Ascending aorta (tissue), 2 donors: ENCODE measurements around the gene TRPM3. TPM values are rescaled to one million over a fixed set of nuclear protein-coding genes. Genes with fewer than 3 reads are reported as not detected.

Source experiments
- DNase-seq, 2 donors: peaks; one replicate each; pipeline ENCODE4 v3.0.0-alpha.2; 2019; ENCODE audit warnings: low spot score in 2 of 2
- H3K27ac ChIP-seq, 2 donors: fragments of 200-600 bp; sonication (generic); one replicate each; pipeline ENCODE4 v1.5.1; 2016 to 2017; ENCODE audit warnings: mild to moderate bottlenecking in 1 of 2
- H3K27me3 ChIP-seq: fragments of 200-600 bp; sonication (generic); one replicate; pipeline ENCODE4 v1.5.1; 2017
- H3K36me3 ChIP-seq, 2 donors: fragments of 200-600 bp; sonication (generic); one replicate each; pipeline ENCODE4 v1.5.1; 2016
- H3K4me1 ChIP-seq, 2 donors: fragments of 200-600 bp; sonication (generic); one replicate each; pipeline ENCODE4 v1.5.1; 2016 to 2017; ENCODE audit warnings: mild to moderate bottlenecking in 1 of 2
- H3K4me3 ChIP-seq, 2 donors: fragments of 200-600 bp; sonication (generic); one replicate each; pipeline ENCODE4 v1.5.1; 2016 to 2017; ENCODE audit warnings: mild to moderate bottlenecking in 1 of 2
- H3K9me3 ChIP-seq, 2 donors: fragments of 200-600 bp; sonication (generic); one replicate each; pipeline ENCODE4 v1.5.1; 2016
- intact Hi-C: fragments of 100-400 bp; cut with DNase I; formaldehyde crosslinking; loops from one replicate; pipeline ENCODE4 v1.15.1; 2023
- total RNA-seq: library from RNA; depleted of rRNA; stranded (reverse); fragments of >200 nt; gene quantifications from one replicate; pipeline ENCODE4 v1.1.0, GENCODE V29; 2016
- TF ChIP-seq, protein P1 (sequence below), 3 experiments: fragments of 200-600 bp in 2 of 3; fragments of 450-650 bp in 1 of 3; sonication (generic) in 2 of 3; IDR thresholded peaks; one replicate each; pipeline ENCODE4 v1.5.1; 2016 to 2019; ENCODE audit warnings: antibody characterized with exemption in 3 of 3, mild to moderate bottlenecking in 1 of 3, moderate library complexity in 1 of 3

TRPM3 gene
- total RNA-seq, 1 donor from 2014 or later, result 3.3 TPM

DNA sequence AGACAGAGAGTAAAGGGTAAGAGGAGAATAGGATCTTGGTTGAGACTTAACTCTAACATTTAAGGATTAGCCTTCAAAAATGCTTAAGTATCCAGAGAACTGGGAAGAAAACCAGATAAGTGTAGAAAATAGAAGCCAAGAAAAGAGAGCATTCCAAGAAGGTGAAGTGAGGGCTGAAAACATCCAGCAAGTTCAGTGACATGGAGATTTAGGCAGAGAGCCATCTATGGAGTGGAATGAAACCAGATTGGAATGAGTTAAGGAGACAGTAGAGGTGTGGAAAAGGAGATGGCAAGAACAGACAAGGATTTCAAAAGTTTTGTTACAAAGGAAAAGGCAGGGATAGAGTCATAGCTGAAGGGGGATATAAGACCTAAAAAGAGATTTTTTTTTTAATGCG, 188.1 kb downstream of the TRPM3 start:
- Histone ChIP-seq H3K4me3 (no peak overlapping the region), H3K36me3 (no peaks in the 10 kb centered on the region), H3K4me1 (peaks cover 0 to 5% of the 10 kb centered on the region in 2 donors), H3K27ac (no peak overlapping the region), H3K9me3 (no peaks in the 10 kb centered on the region), H3K27me3 (no peaks in the 10 kb centered on the region)
- TF ChIP-seq, protein P1, sequence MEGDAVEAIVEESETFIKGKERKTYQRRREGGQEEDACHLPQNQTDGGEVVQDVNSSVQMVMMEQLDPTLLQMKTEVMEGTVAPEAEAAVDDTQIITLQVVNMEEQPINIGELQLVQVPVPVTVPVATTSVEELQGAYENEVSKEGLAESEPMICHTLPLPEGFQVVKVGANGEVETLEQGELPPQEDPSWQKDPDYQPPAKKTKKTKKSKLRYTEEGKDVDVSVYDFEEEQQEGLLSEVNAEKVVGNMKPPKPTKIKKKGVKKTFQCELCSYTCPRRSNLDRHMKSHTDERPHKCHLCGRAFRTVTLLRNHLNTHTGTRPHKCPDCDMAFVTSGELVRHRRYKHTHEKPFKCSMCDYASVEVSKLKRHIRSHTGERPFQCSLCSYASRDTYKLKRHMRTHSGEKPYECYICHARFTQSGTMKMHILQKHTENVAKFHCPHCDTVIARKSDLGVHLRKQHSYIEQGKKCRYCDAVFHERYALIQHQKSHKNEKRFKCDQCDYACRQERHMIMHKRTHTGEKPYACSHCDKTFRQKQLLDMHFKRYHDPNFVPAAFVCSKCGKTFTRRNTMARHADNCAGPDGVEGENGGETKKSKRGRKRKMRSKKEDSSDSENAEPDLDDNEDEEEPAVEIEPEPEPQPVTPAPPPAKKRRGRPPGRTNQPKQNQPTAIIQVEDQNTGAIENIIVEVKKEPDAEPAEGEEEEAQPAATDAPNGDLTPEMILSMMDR (IDR thresholded peaks at IDR 0.05), result no peak
- intact Hi-C loops, result no loop called here
- DNase-seq, result no peak

DNA sequence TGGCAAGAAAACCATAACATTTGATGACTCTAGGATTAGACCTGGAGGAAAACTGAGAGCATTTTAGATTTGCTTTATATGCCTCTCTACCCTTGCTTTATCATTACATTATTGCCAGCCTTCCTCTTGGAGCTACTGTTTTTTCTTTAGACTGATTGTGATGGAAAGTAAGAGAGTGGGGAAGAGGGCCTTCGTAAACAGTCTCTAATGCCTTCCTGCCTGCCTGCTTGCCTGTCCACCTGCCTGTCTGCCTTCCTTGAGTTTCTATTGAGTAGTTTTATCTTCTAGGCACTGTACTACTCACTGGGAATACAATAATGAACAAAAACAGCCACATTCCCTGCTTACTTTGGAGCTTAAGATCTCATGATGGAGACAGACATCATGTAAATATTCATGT, 189.3 kb downstream of the TRPM3 start:
- H3K4me3 ChIP-seq, result no peak overlapping the region
- intact Hi-C loops, result no loop called here
- peaks cover 0 to 5% of the 10 kb centered on the region in 2 donors for H3K4me1 ChIP-seq
- no peak for DNase-seq
- TF ChIP-seq, protein P1 (IDR thresholded peaks at IDR 0.05), result no peak
- no peaks in the 10 kb centered on the region for H3K9me3 ChIP-seq
- no peaks in the 10 kb centered on the region for H3K36me3 ChIP-seq
- no peak overlapping the region for H3K27ac ChIP-seq
- H3K27me3 ChIP-seq, result no peaks in the 10 kb centered on the region

DNA sequence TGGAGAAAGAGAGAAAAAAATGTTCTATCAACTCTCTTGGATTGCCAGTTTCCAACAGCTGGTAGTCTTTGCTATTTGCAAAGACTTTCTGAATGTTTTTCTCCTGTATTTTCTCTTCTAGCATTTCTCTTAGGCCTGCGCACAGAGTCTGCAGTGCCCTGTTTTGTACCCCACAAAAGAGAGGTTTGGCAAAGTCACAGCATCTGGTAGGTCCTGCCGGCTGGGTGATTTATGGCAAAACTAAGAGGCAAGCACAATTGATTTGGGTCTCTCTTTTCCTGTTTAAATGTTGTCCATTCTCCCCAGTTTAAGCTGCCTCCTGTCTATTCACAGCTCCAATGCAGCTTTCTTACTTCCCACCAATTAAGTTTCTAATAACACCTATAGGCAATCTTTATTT, 193.9 kb downstream of the TRPM3 start:
- peaks cover 3 to 4% of the 10 kb centered on the region in 2 donors for H3K4me1 ChIP-seq
- DNase-seq, result no peak
- H3K27me3 ChIP-seq, result no peaks in the 10 kb centered on the region
- TF ChIP-seq, protein P1 (IDR thresholded peaks at IDR 0.05), result no peak
- H3K27ac ChIP-seq, result no peak overlapping the region
- H3K36me3 ChIP-seq, result no peaks in the 10 kb centered on the region
- intact Hi-C loops, result loop anchor here (5.0 to 10.0 kb wide), 2 partner anchors 283 to 670 kb away; partner anchors contain the start of gene SMC5
- H3K4me3 ChIP-seq, result no peak overlapping the region
- H3K9me3 ChIP-seq, result no peaks in the 10 kb centered on the region

DNA sequence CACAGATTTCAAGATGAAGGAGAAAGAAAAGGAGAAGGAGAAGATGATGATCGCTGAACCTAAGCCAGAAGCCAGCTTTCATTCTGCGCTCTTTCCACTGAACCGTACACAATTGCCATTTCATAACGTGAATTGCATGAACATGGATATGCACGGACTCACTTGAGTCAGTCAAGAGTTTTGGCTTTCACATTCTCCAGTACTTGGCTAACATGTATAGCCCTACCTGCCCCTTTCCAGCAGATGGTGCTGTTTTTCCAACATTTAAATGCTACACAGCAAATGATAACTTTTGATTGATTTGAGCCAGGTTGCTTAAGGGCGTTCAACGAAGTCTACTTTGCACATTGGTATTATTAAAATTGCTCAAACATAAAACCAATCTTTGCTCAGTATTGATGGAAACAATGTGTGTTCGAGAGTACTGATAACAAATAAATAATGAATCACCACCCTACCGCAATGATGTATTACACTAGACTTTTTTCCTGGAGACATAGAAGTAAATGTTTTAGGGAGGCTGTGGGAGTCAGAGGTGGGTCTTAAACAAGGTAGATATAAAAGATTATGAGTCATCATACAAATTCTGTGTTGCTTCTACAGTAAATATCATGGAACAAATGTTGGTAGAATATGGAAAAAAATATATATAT, 196.4 kb downstream of the TRPM3 start:
- H3K27ac ChIP-seq, result peak overlapping the region; percentile 56 to 70
- H3K9me3 ChIP-seq, result no peaks in the 10 kb centered on the region
- TF ChIP-seq, protein P1 (IDR thresholded peaks at IDR 0.05), result peak; percentile 68 to 77 (median 76)
- H3K4me1 ChIP-seq, result peaks cover 3 to 4% of the 10 kb centered on the region in 2 donors
- H3K27me3 ChIP-seq, result no peaks in the 10 kb centered on the region
- H3K36me3 ChIP-seq, result no peaks in the 10 kb centered on the region
- H3K4me3 ChIP-seq, result peak overlapping the region; percentile 41 to 57
- peak in 1 of 2 donors; percentile 82 for DNase-seq
- intact Hi-C loops, result loop anchor here (1.0 to 10.0 kb wide), 3 partner anchors 280 to 668 kb away; partner anchors contain the start of gene SMC5

DNA sequence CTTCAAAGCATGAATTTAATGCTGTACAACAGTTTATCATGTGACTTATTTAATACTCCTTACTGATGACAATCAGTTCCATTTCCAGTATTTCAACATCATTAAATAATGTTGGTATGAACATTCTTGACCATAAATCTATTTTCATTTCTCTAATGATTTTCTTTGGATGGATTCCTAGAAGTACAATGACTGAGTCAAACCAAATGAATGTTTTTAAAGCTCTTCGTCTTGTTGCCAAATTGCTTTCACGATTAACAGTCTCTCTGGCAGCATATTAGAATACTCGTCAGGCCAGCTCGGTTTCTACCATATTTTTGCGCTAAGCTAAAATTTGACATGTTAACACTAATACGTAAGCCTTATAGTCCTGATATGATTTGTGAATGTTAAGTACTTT, 197.0 kb downstream of the TRPM3 start:
- TF ChIP-seq, protein P1 (IDR thresholded peaks at IDR 0.05), result no peak
- intact Hi-C loops, result loop anchor here (10.0 kb wide), 1 partner anchor 280 kb away; no protein-coding TSS in a partner anchor
- no peaks in the 10 kb centered on the region for H3K36me3 ChIP-seq

More for the DNA sequence above, 197.0 kb downstream of the TRPM3 start:
- peaks cover 3 to 4% of the 10 kb centered on the region in 2 donors for H3K4me1 ChIP-seq
- no peaks in the 10 kb centered on the region for H3K27me3 ChIP-seq
- peak overlapping the region; percentile 41 to 57 for H3K4me3 ChIP-seq
- no peaks in the 10 kb centered on the region for H3K9me3 ChIP-seq
- peak overlapping the region; percentile 56 to 70 for H3K27ac ChIP-seq
- no peak for DNase-seq
